SIG-M5 treated with dmso at 0.1 percent for 504 hours (cell line): ENCODE data around the gene SERP2.

Experiments used
- DNase-seq: peaks from one replicate; lab custom pipeline; 2025; ENCODE audit not compliant: unreplicated experiment; lab: John Stamatoyannopoulos, UW

Gene SERP2

GRCh38 chr13:44355621-44356020, 18.0 kb upstream of the SERP2 start:
- DNase-seq = no peak

GRCh38 chr13:44359983-44360375, 13.6 kb upstream of the SERP2 start:
- DNase-seq = no peak

- no peak for DNase-seq
Measured at GRCh38 chr13:44362394-44363040, 11.1 kb upstream of the SERP2 start.

GRCh38 chr13:44363631-44364344, 9.8 kb upstream of the SERP2 start:
- no peak for DNase-seq

GRCh38 chr13:44364345-44365000, 9.2 kb upstream of the SERP2 start:
- DNase-seq = no peak

- no peak for DNase-seq
Measured at GRCh38 chr13:44365008-44365407, 8.6 kb upstream of the SERP2 start.

- DNase-seq = no peak
Measured at GRCh38 chr13:44365899-44366298, 7.7 kb upstream of the SERP2 start.

GRCh38 chr13:44368062-44368591, 5.5 kb upstream of the SERP2 start:
- no peak for DNase-seq

GRCh38 chr13:44368599-44369368, 4.8 kb upstream of the SERP2 start:
- no peak for DNase-seq

- no peak for DNase-seq
Measured at GRCh38 chr13:44371421-44371820, 2.2 kb upstream of the SERP2 start.

- DNase-seq = no peak
Measured at GRCh38 chr13:44373247-44373600, 400 bp upstream of the SERP2 start.

- no peak for DNase-seq
Measured at GRCh38 chr13:44374348-44374712, 706 bp downstream of the SERP2 start.

GRCh38 chr13:44378277-44378676, 4.7 kb downstream of the SERP2 start:
- DNase-seq = no peak

- DNase-seq = no peak
Measured at GRCh38 chr13:44379885-44380284, 6.3 kb downstream of the SERP2 start.

- DNase-seq = no peak
Measured at GRCh38 chr13:44380404-44381165, 7.0 kb downstream of the SERP2 start.

- no peak for DNase-seq
Measured at GRCh38 chr13:44382635-44383145, 9.1 kb downstream of the SERP2 start.

GRCh38 chr13:44383945-44384344, 10.3 kb downstream of the SERP2 start:
- DNase-seq = no peak

GRCh38 chr13:44384778-44385177, 11.2 kb downstream of the SERP2 start:
- no peak for DNase-seq

GRCh38 chr13:44385401-44385800, 11.8 kb downstream of the SERP2 start:
- no peak for DNase-seq

- DNase-seq = no peak
Measured at GRCh38 chr13:44385847-44386246, 12.2 kb downstream of the SERP2 start.
